K562 (cell line): ENCODE measurements around the gene RSRP1. TPM values are rescaled to one million over a fixed set of nuclear protein-coding genes. Genes with fewer than 3 reads are reported as not detected.

Experiments used
- ATF2 ChIP-seq: sonication (generic); formaldehyde crosslinking; IDR thresholded peaks from 2 replicates; pipeline ENCODE4 v1.8.1; 2022; ENCODE audit warnings: missing genetic modification reagents
- EWSR1 ChIP-seq: fragments of 450-650 bp; IDR thresholded peaks from 2 replicates; pipeline ENCODE4 v1.6.1; 2018; ENCODE audit warnings: borderline replicate concordance, mild to moderate bottlenecking, low read depth, moderate library complexity; ENCODE audit not compliant: partially characterized antibody
- HDAC2 ChIP-seq: fragments of 450-650 bp; IDR thresholded peaks from 2 replicates; pipeline ENCODE4 v1.6.1; 2016; ENCODE audit warnings: mild to moderate bottlenecking
- HDAC3 ChIP-seq: fragments of 450-650 bp; IDR thresholded peaks from 2 replicates; pipeline ENCODE4 v1.6.1; 2018; ENCODE audit warnings: borderline replicate concordance, mild to moderate bottlenecking, moderate library complexity; ENCODE audit not compliant: partially characterized antibody
- HNRNPL ChIP-seq: fragments of 200-400 bp; formaldehyde crosslinking; IDR thresholded peaks from 2 replicates; pipeline ENCODE4 v1.6.1; 2017; ENCODE audit warnings: low read depth, mild to moderate bottlenecking, low read length
- JUND ChIP-seq, 2 experiments: IDR thresholded peaks; 2 replicates in 1 of 2; 3 replicates in 1 of 2; pipeline ENCODE4 v1.6.1; 2011; ENCODE audit warnings: borderline replicate concordance in 2 of 2, low read depth in 2 of 2, low read length in 2 of 2, improper control_type of control experiment in 1 of 2, missing biosample characterization in 1 of 2, missing genetic modification characterization in 1 of 2, missing genetic modification reagents in 1 of 2
- KLF16 ChIP-seq: IDR thresholded peaks from 2 replicates; pipeline ENCODE4 v1.6.1; 2016; ENCODE audit warnings: antibody characterized with exemption
- L3MBTL2 ChIP-seq: fragments of 450-650 bp; IDR thresholded peaks from 2 replicates; pipeline ENCODE4 v1.6.1; 2016; ENCODE audit warnings: mild to moderate bottlenecking, moderate library complexity
- MIER1 ChIP-seq: fragments of 450-650 bp; IDR thresholded peaks from 2 replicates; pipeline ENCODE4 v1.6.1; 2016; ENCODE audit warnings: antibody characterized with exemption, mild to moderate bottlenecking, low read depth
- NCOA4 ChIP-seq: fragments of 450-650 bp; IDR thresholded peaks from 2 replicates; pipeline ENCODE4 v1.6.1; 2018; ENCODE audit warnings: mild to moderate bottlenecking; ENCODE audit not compliant: partially characterized antibody
- NR2F6 ChIP-seq: fragments of 450-650 bp; formaldehyde crosslinking; IDR thresholded peaks from 2 replicates; pipeline ENCODE4 v1.4.0; 2020; ENCODE audit warnings: mild to moderate bottlenecking
- PHF8 ChIP-seq: fragments of 200-600 bp; sonication (generic); IDR thresholded peaks from 2 replicates; pipeline ENCODE4 v1.6.1; 2012; ENCODE audit warnings: mixed run types, mild to moderate bottlenecking, inconsistent platforms, low read length, moderate library complexity, borderline replicate concordance
- POLR2G ChIP-seq: fragments of 200-400 bp; formaldehyde crosslinking; IDR thresholded peaks from 2 replicates; pipeline ENCODE4 v1.6.1; 2017; ENCODE audit warnings: low read depth, mild to moderate bottlenecking, antibody characterized with exemption, low read length, moderate library complexity
- SPI1 ChIP-seq: IDR thresholded peaks from 2 replicates; pipeline ENCODE4 v1.6.1; 2011; ENCODE audit warnings: low read depth, low read length, control low read depth, borderline replicate concordance
- TARDBP ChIP-seq: fragments of 450-650 bp; IDR thresholded peaks from 2 replicates; pipeline ENCODE4 v1.6.1; 2016
- WHSC1 ChIP-seq: IDR thresholded peaks from one replicate; pipeline ENCODE4 v1.6.1; 2012; ENCODE audit warnings: low read length, control low read depth, inconsistent platforms
- ZNF212 ChIP-seq: fragments of 450-650 bp; formaldehyde crosslinking; IDR thresholded peaks from 2 replicates; pipeline ENCODE4 v1.4.0; 2020; ENCODE audit warnings: mild to moderate bottlenecking
- ZNF583 ChIP-seq: fragments of 250-450 bp; sonication (Bioruptor Pico); IDR thresholded peaks from 2 replicates; pipeline ENCODE4 v1.4.0; 2020
- ZNF75A ChIP-seq: fragments of 450-650 bp; formaldehyde crosslinking; IDR thresholded peaks from 2 replicates; pipeline ENCODE4 v1.4.0; 2020; ENCODE audit warnings: mild to moderate bottlenecking
- ZNF764 ChIP-seq: fragments of 250-450 bp; sonication (Bioruptor Pico); IDR thresholded peaks from 2 replicates; pipeline ENCODE4 v1.4.0; 2020; ENCODE audit warnings: low read depth, mild to moderate bottlenecking, moderate library complexity
- ZSCAN29 ChIP-seq: fragments of 450-650 bp; IDR thresholded peaks from 2 replicates; pipeline ENCODE4 v1.6.1; 2017
- polyA plus RNA-seq, 8 experiments: library from polyadenylated mRNA; depleted of rRNA in 4 of 8; stranded (reverse) in 5 of 8; unstranded in 3 of 8; fragments of >200 nt; fragmentation: Nextera tagmentation in 2 of 8; fragmentation: Illumina TruSeq in 1 of 8; extraction: Ambion mirVana in 2 of 8; extraction: Trizol in 1 of 8; gene quantifications; 2 replicates each; pipeline versions ENCODE4 v1.2.1 to v1.2.3, GENCODE V29; 2011 to 2014; ENCODE audit warnings: inconsistent platforms in 1 of 8, missing spikeins in 1 of 8
- total RNA-seq, 7 experiments: library from RNA; depleted of rRNA in 6 of 7; stranded (reverse); fragments of >200 nt in 6 of 7; fragmentation: Illumina TruSeq in 2 of 7; extraction: Trizol in 2 of 7; gene quantifications; 2 replicates each; pipeline versions ENCODE4 v1.2.1 to v1.2.3, GENCODE V29; 2011 to 2021; ENCODE audit warnings: low replicate concordance in 1 of 7
- TF ChIP-seq, protein P1 (sequence below): IDR thresholded peaks from 3 replicates; pipeline ENCODE4 v1.6.1; 2011; ENCODE audit warnings: borderline replicate concordance, mild to moderate bottlenecking, moderate library complexity; ENCODE audit not compliant: insufficient read length; ENCODE audit errors: extremely low read depth
- TF ChIP-seq, protein P2 (sequence below): sonication (generic); formaldehyde crosslinking; IDR thresholded peaks from 2 replicates; pipeline ENCODE4 v1.8.0; 2022; ENCODE audit warnings: missing genetic modification reagents, mild to moderate bottlenecking, moderate library complexity, borderline replicate concordance

RSRP1 gene
- total and polyA plus RNA-seq, 9 of the 15 experiments (the other 6 are each of a cell fraction or from before 2014, with no cell fraction given): 27.2 to 283 (median 146) TPM

GRCh38 chr1:25232866-25233784, 14.1 kb downstream of the RSRP1 start (continued):
- TF ChIP-seq, protein P1, sequence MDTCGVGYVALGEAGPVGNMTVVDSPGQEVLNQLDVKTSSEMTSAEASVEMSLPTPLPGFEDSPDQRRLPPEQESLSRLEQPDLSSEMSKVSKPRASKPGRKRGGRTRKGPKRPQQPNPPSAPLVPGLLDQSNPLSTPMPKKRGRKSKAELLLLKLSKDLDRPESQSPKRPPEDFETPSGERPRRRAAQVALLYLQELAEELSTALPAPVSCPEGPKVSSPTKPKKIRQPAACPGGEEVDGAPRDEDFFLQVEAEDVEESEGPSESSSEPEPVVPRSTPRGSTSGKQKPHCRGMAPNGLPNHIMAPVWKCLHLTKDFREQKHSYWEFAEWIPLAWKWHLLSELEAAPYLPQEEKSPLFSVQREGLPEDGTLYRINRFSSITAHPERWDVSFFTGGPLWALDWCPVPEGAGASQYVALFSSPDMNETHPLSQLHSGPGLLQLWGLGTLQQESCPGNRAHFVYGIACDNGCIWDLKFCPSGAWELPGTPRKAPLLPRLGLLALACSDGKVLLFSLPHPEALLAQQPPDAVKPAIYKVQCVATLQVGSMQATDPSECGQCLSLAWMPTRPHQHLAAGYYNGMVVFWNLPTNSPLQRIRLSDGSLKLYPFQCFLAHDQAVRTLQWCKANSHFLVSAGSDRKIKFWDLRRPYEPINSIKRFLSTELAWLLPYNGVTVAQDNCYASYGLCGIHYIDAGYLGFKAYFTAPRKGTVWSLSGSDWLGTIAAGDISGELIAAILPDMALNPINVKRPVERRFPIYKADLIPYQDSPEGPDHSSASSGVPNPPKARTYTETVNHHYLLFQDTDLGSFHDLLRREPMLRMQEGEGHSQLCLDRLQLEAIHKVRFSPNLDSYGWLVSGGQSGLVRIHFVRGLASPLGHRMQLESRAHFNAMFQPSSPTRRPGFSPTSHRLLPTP: no peak
- peak; percentile 12 for TF ChIP-seq MIER1
- TF ChIP-seq ZNF212 (CRISPR knock-in tag): no peak
- 0 out of 2 replicates have a peak, but pooled peaks have one; percentile 47 for TF ChIP-seq L3MBTL2
- no peak for TF ChIP-seq ZNF583 (CRISPR knock-in tag)
- TF ChIP-seq ZNF75A: no peak
- no peak for TF ChIP-seq NCOA4
- no peak for TF ChIP-seq EWSR1
- 0 out of 2 replicates have a peak, but pooled peaks have one; percentile 43 for TF ChIP-seq HDAC2
- peak; percentile 57 for TF ChIP-seq HDAC3
- no peak for TF ChIP-seq SPI1
- TF ChIP-seq TARDBP: no peak
- no peak; the same call in 1 of the 2 replicates for TF ChIP-seq NR2F6 (CRISPR knock-in tag)
- no peak for TF ChIP-seq POLR2G
- no peak for TF ChIP-seq HNRNPL
- no peak for TF ChIP-seq ATF2 (CRISPR knock-in tag)
- TF ChIP-seq, protein P2, sequence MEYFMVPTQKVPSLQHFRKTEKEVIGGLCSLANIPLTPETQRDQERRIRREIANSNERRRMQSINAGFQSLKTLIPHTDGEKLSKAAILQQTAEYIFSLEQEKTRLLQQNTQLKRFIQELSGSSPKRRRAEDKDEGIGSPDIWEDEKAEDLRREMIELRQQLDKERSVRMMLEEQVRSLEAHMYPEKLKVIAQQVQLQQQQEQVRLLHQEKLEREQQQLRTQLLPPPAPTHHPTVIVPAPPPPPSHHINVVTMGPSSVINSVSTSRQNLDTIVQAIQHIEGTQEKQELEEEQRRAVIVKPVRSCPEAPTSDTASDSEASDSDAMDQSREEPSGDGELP (CRISPR knock-in tag): peak; percentile 99
- TF ChIP-seq ZNF764 (CRISPR knock-in tag): no peak
- TF ChIP-seq PHF8: no peak
- no peak for TF ChIP-seq ZSCAN29
- TF ChIP-seq KLF16: peak; percentile 63; the same call in 1 of the 2 replicates
- TF ChIP-seq WHSC1: no peak
- peak; percentile 83 for TF ChIP-seq JUND (IDR thresholded peaks at IDR 0.05; ENCODE audit: borderline replicate concordance, low read depth, low read length)
- TF ChIP-seq JUND (tag; IDR thresholded peaks at IDR 0.05; ENCODE audit: borderline replicate concordance, low read depth, low read length): peak; percentile 71; the same call in 2 of the 3 replicates
